ENCODE results near the gene RUNX2.

DNA sequence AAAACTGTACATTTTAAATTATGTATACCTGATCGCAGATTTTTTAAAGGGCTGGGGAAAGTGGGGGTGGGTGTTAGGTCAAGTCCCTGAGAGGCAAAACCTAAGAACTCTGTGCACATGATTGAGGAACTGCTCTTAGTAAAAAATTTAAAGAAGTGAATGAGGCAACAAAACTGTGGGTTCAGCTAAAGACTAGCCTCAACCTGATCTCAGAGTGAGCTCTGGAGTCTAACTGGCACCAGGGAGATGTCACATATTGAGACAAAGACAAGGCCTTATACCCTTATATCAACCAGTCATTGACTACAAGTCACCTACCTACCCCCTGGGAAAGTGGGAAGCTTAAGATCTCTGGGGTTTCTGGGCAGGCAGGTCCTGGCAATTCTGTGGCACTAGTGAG lies 27.4 kb upstream of the RUNX2 start:
- TF ChIP-seq CTCF (optimal IDR thresholded peaks at IDR 0.05 in 1 of 3, IDR thresholded peaks at IDR 0.05 in 1 of 3, conservative IDR thresholded peaks at IDR 0.05 in 1 of 3; ENCODE audit: extremely low read depth in 1 of 3, insufficient read depth in 2 of 3, low read length in 3 of 3) (no peak), EZH2 (IDR thresholded peaks at IDR 0.05; ENCODE audit: low read length) (no peak)
